HG02642 (cell line): Measurements from ENCODE around the gene CDKN3.
"Not testable (repeated sequence)": the region's sequence is repeated elsewhere in the genome, so short reads cannot be mapped to it uniquely, and the experiment has no call there.

Experiments used
- ATAC-seq: cut with Tn5 transposase; IDR thresholded peaks from one replicate; pipeline ENCODE4 v1.9.1; 2021; ENCODE audit warnings: mild to moderate bottlenecking; ENCODE audit not compliant: unreplicated experiment, poor library complexity

Gene CDKN3

DNA sequence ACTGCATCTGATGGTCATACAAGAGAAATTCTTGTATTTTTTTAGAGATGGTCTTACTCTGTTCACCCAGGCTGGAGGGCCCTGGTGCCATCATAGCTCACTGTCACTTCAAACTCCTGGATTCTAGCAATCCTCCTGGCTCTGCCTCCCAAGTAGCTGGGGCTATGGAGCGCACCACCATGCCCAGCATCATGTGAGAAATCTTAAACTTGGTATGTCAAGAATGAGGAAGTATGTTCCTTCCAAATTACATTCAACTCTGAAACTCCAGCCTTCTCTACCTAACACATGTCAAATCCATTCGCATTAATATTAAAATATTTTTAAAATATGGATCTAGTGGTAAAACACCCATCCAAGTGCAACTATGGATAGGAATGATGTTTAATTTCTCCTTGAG is 27.5 kb upstream of the CDKN3 start:
- ATAC-seq = no peak

DNA sequence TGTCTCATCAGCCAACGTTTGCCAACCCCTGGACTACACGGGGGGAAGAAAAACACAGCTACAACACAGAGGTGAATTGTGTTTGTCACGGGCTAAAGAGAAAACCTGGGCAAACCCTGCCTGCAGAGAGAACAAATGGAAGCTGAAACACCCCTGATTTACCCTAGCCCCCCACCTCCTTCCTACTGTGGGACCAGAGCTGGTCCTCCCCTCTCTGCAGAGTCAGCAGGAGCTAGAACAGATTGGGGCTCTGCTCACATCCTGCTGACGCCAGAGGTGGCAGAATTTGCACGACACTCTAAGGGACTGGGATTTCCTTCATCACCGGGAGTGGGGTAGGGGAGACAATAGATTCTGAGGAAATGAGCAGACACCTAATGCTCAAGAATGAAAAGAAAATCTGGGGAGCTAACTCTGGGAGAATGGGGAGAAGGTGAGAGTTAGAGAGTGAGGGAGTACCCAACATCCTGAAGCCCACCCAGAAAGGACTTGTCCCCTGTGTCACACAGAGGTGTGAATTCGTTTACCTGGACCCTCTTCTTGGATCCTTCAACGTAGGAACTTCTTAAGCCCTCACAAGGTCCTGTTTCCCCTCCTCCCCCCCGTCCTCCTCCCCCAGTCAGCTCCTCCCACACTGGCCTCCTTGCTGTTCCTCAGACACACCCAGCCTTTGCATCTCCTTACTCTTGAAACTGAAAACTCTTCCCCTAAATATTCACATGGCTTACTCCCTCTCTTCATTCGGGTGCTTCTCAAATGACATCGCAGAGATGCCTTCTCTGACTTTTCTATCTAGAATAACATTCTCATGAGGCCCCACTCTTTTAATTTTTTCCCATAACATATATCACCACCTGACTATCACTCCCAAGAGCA is 26.2 kb upstream of the CDKN3 start:
- ATAC-seq = no peak

DNA sequence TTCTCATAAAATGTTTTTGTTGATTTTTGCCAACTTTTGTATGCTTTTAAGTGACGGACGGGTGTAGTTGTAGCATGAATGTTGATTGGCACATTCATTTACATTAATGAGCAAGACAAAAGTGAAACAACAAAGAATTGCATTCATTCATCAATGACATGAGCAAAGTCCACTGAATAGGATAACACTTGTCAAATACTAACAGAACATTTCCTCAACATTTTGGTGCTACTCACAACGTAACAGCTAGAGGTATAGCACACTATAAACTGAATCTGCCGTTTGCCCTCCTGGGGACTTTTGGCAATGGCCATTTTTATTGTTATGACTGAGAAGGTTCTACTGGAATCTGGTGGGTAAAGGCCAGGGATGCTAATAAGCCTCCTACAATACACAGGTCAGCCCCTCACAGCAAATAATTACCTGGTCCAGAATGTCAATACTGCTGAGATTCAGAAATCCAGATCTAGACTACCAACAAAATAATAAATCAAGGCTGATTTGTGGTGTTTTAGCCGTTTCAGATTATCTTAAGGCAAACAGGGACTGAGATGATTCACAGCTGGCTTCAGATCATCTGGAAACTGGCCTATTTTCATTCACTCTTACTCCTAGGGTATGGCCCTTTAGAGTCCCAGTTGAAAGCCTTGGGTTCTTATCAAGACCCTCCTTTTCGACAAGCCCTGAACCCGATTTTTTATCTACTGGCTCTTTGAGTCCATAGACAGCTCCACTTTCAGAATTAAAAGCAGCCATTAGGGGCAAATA is 22.5 kb upstream of the CDKN3 start:
- no peak for ATAC-seq

DNA sequence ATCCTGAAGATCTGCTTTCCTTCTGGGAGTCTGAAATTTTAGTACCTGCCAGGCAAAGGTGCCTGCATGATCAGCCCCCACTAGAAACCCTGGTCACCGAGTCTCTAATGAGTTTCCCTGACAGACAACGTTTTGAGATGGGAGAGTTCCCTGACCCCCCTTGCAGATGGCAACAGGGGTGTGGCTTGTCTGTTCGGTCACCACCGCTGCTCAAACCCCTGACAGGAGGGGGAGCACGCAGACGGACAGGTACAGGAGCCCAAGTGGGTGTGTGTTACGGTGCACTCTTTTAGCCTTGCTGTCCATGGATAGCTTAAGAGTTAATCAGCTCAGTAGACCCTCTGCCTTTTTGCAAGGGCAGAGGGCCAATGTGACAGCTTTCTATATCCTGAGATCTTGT is 19.3 kb upstream of the CDKN3 start:
- no peak for ATAC-seq

DNA sequence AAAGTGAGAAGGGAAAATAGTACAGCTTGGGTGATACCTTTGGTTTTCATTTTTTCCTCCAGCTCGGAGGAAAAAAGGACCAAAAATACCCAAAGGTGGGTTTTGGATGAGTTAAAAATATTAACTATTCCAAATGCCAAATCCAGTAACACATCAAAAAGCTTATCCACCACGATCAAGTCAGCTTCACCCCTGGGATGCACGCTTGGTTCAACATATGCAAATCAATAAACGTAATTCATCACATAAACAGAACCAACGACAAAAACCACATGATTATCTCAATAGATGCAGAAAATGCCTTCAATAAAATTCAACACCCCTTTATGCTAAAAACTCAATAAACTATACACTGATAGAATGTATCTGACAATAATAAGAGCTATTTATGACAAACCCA is 17.9 kb upstream of the CDKN3 start:
- not testable (repeated sequence) for ATAC-seq

DNA sequence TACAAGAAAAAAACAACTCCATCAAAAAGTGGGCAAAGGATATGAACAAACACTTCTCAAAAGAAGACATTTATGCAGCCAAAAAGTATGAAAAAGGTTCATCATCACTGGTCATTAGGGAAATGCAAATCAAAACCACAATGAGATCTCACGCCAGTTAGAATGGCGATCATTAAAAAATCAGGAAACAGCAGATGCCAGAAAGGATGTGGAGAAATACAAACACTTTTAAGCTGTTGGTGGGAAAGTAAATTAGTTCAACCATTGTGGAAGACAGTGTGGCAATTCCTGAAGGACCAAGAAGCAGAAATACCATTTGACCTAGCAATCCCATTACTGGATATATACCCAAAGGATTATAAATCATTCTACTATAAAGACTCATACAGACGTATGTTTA is 16.2 kb upstream of the CDKN3 start:
- not testable (repeated sequence) for ATAC-seq

DNA sequence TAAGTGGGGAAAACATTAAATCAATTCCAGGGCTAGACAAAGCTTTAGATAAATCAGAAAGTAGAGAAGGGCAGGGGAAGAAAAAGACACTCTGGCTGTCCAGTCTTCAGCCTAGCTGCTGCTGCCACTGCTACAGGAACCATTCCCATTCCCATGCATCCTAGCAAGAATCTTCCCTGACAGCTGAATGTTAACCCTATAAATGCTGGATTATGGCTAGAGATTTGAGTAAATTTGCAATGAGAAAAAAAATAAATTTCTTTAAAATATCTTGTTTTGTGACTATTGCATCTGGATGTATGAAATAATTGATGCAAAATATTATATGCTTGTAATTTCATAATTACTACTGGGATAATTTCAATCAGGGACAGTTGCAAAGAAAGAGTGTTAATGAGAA is 15.0 kb upstream of the CDKN3 start:
- ATAC-seq = no peak

DNA sequence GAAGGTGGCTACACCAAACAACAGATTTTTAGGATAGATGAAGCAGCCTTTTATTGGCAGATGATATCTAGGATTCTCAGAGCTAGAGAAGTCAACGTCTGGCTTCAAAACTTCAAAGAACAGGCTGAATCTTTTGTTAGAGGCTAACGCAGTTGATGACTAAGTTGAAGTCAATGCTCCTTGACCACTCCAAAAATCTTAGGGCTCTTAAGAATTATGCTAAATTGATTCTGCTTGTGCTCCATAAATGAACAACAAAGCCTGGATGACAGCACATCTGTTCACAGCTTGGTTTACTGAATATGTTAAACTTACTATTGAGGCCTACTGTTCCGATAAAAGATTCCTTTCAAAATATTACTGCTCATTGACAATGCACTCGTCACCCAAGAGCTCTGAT is 13.0 kb upstream of the CDKN3 start:
- no peak for ATAC-seq

DNA sequence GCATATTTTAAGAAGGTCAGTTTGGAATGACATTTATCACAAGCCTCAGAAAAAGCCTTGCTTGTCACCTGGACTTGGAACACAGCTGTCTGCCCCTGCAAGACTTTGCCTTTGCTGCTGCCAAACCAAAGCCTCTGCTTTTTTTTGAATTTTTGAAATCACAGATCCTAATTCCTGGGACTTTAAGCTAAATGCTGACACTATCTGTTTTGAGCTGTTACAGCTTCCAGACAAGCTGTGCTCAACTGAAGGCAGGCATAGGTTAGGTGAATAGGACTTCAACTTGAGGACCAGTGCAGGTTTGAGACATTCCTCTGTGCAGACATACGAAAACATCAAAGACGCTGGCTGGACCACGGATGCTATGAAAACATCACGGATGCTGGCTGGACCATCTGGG is 11.3 kb upstream of the CDKN3 start:
- no peak for ATAC-seq

DNA sequence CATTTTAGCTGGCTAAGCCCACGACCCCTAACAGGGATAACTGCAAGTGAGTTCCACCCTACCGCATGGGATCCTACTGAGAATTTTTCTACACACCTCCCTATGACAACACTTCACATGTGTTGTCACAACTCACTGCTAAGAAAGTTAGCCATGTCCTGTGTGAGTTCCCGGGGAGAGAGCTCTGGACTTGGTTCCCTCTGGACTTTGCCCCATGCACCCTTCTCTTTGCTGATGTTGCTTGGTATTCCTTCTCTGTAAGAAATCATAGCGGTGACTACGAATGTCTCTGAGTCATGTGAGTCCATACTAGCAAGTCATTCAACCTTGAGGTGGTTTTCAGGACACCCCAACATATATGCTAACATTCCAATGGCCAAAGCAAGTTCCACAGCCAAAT is 9.5 kb upstream of the CDKN3 start:
- no peak for ATAC-seq

DNA sequence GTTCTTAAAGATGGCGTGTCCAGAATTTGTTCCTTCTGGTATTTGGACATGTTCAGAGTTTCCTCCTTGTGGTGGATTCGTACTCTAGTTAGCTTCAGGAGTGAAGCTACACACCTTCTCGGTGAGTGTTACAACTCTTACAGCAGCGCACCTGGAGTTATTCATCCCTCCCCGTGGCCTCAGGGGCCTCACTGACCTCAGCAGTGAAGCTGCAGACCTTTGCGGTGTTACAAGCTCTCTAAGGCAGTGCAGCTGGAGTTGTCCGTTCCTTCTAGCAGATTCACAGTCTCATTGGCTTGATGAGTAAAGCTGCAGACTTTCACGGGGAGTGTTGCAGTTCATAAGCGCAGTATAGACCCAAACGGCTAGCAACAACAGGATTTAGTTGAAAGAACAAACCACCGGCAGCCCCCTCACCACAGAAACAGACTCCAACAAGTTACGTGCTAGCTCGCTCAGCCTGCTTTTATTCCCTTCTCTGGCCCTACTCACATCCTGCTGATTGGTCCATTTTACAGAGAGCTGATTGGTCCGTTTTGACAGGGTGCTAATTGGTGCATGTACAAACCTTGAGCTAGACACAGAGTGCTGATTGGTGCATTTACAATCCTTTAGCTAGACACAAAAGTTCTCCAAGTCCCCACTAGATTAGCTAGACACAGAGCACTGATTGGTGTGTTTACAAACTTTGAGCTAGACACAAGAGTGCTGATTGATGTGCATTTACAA is 4.5 kb upstream of the CDKN3 start:
- no peak for ATAC-seq

DNA sequence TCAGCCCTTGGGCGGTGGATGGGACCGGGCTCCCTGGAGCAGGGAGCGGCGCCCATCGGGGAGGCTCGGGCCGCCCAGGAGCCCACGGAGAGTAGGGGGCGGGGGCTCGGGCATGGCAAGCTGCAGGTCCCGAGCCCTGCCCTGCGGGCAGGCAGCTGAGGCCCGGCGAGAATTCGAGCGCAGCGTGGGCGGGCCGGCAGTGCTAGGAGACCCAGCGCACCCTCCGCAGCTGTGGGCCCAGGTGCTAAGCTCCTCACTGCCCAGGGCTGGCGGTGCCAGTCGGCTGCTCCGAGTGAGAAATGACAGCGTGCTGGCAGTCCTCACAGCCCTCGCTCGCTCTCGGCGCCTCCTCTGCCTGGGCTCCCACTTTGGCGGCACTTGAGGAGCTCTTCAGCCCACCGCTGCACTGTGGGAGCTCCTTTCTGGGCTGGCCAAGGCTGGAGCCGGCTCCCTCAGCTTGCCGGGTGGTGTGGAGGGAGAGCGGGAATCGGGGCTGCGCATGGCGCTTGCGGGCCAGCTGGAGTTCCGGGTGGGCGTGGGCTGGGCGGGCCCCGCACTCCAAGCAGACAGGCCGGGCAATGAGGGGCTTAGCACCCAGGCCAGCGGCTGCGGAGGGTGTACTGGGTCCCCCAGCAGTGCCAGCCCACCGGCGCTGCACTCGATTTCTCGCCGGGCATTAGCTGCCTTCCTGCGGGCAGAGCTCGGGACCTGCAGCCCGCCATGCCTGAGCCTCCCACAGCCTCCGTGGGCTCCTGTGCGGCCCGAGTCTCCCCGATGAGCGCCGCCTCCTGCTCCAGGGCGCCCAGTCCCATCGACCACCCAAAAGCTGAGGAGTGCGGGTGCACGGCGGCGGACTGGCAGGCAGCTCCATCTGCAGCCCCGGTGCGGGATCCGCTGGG is 3.6 kb upstream of the CDKN3 start:
- not testable (repeated sequence) for ATAC-seq

DNA sequence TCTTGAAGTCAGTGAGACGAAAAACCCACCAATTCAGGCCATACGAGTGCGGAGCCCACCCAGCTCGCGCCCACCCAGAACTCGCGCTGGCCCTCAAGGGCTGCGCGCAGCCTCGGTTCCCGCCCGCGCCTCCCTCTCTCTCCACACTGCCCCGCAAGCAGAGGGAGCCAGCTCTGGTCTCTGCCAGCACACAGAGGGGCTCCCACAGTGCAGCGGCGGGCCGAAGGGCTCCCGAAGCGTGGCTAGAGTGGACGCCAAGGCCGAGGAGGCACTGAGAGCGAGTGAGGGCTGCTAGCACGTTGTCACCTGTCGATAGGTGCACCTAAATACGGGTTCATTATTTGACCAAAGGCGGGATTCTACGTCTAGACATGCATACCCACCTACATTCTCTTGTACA is 2.2 kb upstream of the CDKN3 start:
- no peak for ATAC-seq

DNA sequence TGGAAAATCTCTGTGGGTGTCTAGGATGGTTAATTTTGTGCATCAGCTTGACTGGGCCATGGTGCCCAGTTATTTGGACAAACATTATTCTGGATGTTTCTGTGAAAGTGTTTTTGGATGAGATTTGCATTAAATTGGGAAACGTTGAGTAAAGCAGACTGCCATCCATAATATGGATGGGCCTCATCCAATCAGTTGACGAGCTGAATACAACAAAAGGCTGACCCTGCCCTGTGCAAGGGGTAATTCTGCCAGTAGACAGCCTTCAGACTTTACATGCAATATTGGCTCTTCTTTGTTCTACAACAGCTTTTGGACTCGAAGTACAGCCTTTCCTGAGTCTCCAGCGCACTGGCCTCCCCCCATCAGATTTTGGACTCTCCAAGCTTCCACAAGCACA is 1.5 kb upstream of the CDKN3 start:
- no peak for ATAC-seq

DNA sequence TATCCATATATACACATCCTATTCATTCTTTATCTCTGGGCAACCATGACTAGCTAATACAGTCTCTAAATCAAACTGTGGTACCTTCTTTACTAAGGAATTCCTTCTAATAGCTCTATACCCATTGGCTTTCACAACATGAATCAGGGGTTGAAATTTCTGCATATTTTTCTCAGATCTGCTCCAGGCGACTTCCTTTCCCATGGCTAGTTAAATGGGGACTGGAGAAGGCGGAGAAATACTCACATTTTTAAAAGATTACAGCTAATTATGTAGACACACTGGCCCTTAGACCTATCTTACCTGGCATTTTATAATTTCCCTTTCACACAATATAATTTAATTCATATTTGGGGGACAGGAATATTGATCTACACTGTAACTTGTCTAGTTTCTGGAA is 1.1 kb upstream of the CDKN3 start:
- ATAC-seq = no peak

DNA sequence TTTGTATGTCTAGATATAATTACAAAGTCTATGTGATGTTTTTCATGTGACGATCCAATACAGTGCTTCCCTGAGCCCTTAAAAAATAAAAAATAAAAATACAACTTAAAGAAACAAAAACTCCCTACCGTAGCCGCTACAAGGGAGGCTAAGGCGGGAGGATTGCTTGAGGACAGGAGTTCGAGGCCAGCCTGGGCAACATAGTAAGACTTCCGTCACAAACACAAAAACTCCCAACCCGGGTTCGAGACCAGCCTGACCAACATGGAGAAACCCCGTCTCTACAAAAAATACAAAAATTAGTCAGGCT is 669 bp upstream of the CDKN3 start:
- no peak for ATAC-seq

DNA sequence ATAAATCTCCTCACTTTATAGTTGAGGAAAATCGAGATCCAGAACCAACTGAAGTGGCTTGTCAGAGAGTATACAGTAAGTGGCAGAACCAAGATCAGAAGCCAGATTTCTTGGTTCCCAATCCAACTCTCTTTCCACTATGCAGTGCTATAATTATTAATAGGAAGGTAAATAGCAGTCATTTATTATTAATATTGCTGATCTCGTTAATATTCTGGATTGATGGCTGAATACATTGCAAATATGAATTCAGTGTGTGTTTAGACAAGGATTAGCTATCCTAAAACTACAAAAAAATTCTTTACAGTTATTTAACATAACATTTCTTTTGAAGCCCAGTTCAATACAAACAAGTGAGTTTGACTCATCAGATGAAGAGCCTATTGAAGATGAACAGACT is 2.8 kb downstream of the CDKN3 start:
- ATAC-seq = no peak

DNA sequence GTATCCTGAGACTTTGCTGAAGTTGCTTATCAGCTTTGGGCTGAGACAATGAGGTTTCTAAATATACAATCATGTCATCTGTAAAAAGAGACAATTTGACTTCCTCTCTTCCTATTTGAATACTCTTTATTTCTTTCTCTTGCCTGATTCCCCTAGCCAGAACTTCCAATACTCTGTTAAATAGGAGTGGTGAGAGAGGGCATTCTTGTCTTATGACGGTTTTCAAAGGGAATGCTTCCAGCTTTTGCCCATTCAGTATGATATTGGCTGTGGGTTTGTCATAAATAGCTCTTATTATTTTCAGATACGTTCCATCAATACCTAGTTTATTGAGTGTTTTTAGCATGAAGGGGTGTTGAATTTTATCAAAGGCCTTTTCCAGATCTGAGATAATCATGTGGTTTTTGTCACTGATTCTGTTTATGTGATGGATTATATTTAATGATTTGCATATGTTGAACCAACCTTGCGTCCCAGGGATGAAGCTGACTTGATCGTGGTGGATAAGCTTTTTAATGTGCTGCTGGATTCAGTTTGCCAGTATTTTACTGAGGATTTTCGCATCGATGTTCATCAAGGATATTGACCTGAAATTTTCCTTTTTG is 6.7 kb downstream of the CDKN3 start:
- ATAC-seq = not testable (repeated sequence)

DNA sequence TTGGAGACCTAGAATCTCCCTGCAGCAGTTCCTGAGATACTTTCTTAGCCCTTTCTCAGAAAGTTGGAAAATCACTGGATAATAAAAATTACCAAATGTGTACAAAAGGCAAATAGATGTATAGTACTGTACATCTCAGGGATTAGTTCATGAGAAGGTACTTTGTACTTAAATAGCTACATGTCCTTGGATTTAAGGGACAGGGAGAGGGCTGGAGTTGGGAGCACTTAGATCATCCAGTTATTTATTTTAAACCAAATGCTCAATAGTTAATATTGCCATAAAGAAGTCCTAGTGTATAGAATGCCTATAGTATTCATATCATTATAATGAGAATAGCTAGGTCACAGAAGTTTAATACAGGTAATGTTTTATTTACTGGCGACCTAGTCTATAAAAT is 13.4 kb downstream of the CDKN3 start:
- ATAC-seq = no peak

DNA sequence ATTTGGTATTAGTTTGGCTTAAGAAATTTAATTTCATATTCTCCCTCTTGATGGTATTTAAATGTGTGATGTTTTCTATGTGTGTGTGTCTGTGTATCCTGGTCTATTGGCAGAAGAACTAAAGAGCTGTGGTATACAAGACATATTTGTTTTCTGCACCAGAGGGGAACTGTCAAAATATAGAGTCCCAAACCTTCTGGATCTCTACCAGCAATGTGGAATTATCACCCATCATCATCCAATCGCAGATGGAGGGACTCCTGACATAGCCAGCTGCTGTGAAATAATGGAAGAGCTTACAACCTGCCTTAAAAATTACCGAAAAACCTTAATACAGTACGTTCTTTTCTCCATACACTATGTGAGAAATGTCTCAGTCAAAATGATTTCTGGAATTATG is 14.6 kb downstream of the CDKN3 start:
- ATAC-seq = no peak
